Measurements from ENCODE around the gene TNK1.

TNK1 gene

GRCh38 chr17:7431231-7431630 lies 50.3 kb downstream of the TNK1 start:
- Histone ChIP-seq H3K27me3 (ENCODE audit: control insufficient read depth in 1 of 2, insufficient read depth in 2 of 2, low read length in 2 of 2) (no peaks in the 10 kb centered on the region), H3K4me1 (ENCODE audit: control insufficient read depth in 1 of 2, insufficient read depth in 2 of 2, low read length in 2 of 2) (peaks cover 2 to 9% of the 10 kb centered on the region in 2 donors), H3K9me3 (ENCODE audit: control insufficient read depth in 1 of 2, low read length in 2 of 2) (no peaks in the 10 kb centered on the region), H3K27ac (ENCODE audit: low read depth, low read length) (no peak overlapping the region), H3K9ac (ENCODE audit: low read depth in 1 of 2, low read length in 2 of 2) (no peak overlapping the region), H3K36me3 (ENCODE audit: control insufficient read depth in 1 of 2, insufficient read depth in 2 of 2, low read length in 2 of 2) (no peaks in the 10 kb centered on the region), H3K4me3 (ENCODE audit: low read depth in 1 of 2, low read length in 2 of 2) (no peak overlapping the region)

- Histone ChIP-seq H3K9ac (ENCODE audit: low read depth in 1 of 2, low read length in 2 of 2) (no peak overlapping the region), H3K27ac (ENCODE audit: low read depth, low read length) (no peak overlapping the region), H3K4me3 (ENCODE audit: low read depth in 1 of 2, low read length in 2 of 2) (no peak overlapping the region), H3K27me3 (ENCODE audit: control insufficient read depth in 1 of 2, insufficient read depth in 2 of 2, low read length in 2 of 2) (no peaks in the 10 kb centered on the region), H3K36me3 (ENCODE audit: control insufficient read depth in 1 of 2, insufficient read depth in 2 of 2, low read length in 2 of 2) (no peaks in the 10 kb centered on the region), H3K4me1 (ENCODE audit: control insufficient read depth in 1 of 2, insufficient read depth in 2 of 2, low read length in 2 of 2) (peaks cover 9 to 15% of the 10 kb centered on the region in 2 donors), H3K9me3 (ENCODE audit: control insufficient read depth in 1 of 2, low read length in 2 of 2) (no peaks in the 10 kb centered on the region)
Observed at GRCh38 chr17:7432296-7432695, 51.4 kb downstream of the TNK1 start.

- peaks cover 36 to 38% of the 10 kb centered on the region in 2 donors for H3K4me1 ChIP-seq (ENCODE audit: control insufficient read depth in 1 of 2, insufficient read depth in 2 of 2, low read length in 2 of 2)
- no peaks in the 10 kb centered on the region for H3K36me3 ChIP-seq (ENCODE audit: control insufficient read depth in 1 of 2, insufficient read depth in 2 of 2, low read length in 2 of 2)
- H3K27ac ChIP-seq (ENCODE audit: low read depth, low read length): peak overlapping the region; percentile 89
- peak overlapping the region; percentile 69 to 85 for H3K4me3 ChIP-seq (ENCODE audit: low read depth in 1 of 2, low read length in 2 of 2)
- H3K9ac ChIP-seq (ENCODE audit: low read depth in 1 of 2, low read length in 2 of 2): peak overlapping the region; percentile 63 to 76
- no peaks in the 10 kb centered on the region for H3K9me3 ChIP-seq (ENCODE audit: control insufficient read depth in 1 of 2, low read length in 2 of 2)
- peaks cover 18 to 25% of the 10 kb centered on the region in 2 donors for H3K27me3 ChIP-seq (ENCODE audit: control insufficient read depth in 1 of 2, insufficient read depth in 2 of 2, low read length in 2 of 2)
Observed at GRCh38 chr17:7435676-7436555, 55.0 kb downstream of the TNK1 start.

GRCh38 chr17:7436556-7437368 lies 55.9 kb downstream of the TNK1 start:
- H3K36me3 ChIP-seq (ENCODE audit: control insufficient read depth in 1 of 2, insufficient read depth in 2 of 2, low read length in 2 of 2): no peaks in the 10 kb centered on the region
- peak overlapping the region; percentile 69 to 85 for H3K4me3 ChIP-seq (ENCODE audit: low read depth in 1 of 2, low read length in 2 of 2)
- peak overlapping the region; percentile 63 to 76 for H3K9ac ChIP-seq (ENCODE audit: low read depth in 1 of 2, low read length in 2 of 2)
- H3K9me3 ChIP-seq (ENCODE audit: control insufficient read depth in 1 of 2, low read length in 2 of 2): no peaks in the 10 kb centered on the region
- H3K27ac ChIP-seq (ENCODE audit: low read depth, low read length): peak overlapping the region; percentile 89
- H3K4me1 ChIP-seq (ENCODE audit: control insufficient read depth in 1 of 2, insufficient read depth in 2 of 2, low read length in 2 of 2): peaks cover 36 to 38% of the 10 kb centered on the region in 2 donors
- peaks cover 27 to 33% of the 10 kb centered on the region in 2 donors for H3K27me3 ChIP-seq (ENCODE audit: control insufficient read depth in 1 of 2, insufficient read depth in 2 of 2, low read length in 2 of 2)

GRCh38 chr17:7437369-7437863 lies 56.5 kb downstream of the TNK1 start:
- Histone ChIP-seq H3K27me3 (ENCODE audit: control insufficient read depth in 1 of 2, insufficient read depth in 2 of 2, low read length in 2 of 2) (peaks cover 28 to 33% of the 10 kb centered on the region in 2 donors), H3K36me3 (ENCODE audit: control insufficient read depth in 1 of 2, insufficient read depth in 2 of 2, low read length in 2 of 2) (no peaks in the 10 kb centered on the region), H3K4me3 (ENCODE audit: low read depth in 1 of 2, low read length in 2 of 2) (peak overlapping the region; percentile 57 to 69), H3K9me3 (ENCODE audit: control insufficient read depth in 1 of 2, low read length in 2 of 2) (no peaks in the 10 kb centered on the region), H3K9ac (ENCODE audit: low read depth in 1 of 2, low read length in 2 of 2) (peak overlapping the region in 1 of 2 donors; percentile 76), H3K4me1 (ENCODE audit: control insufficient read depth in 1 of 2, insufficient read depth in 2 of 2, low read length in 2 of 2) (peaks cover 36 to 38% of the 10 kb centered on the region in 2 donors), H3K27ac (ENCODE audit: low read depth, low read length) (no peak overlapping the region)

- H3K27me3 ChIP-seq (ENCODE audit: control insufficient read depth in 1 of 2, insufficient read depth in 2 of 2, low read length in 2 of 2): peaks cover 28 to 33% of the 10 kb centered on the region in 2 donors
- no peaks in the 10 kb centered on the region for H3K36me3 ChIP-seq (ENCODE audit: control insufficient read depth in 1 of 2, insufficient read depth in 2 of 2, low read length in 2 of 2)
- H3K9me3 ChIP-seq (ENCODE audit: control insufficient read depth in 1 of 2, low read length in 2 of 2): no peaks in the 10 kb centered on the region
- H3K4me3 ChIP-seq (ENCODE audit: low read depth in 1 of 2, low read length in 2 of 2): peak overlapping the region; percentile 52 to 57
- H3K9ac ChIP-seq (ENCODE audit: low read depth in 1 of 2, low read length in 2 of 2): no peak overlapping the region
- peaks cover 36 to 38% of the 10 kb centered on the region in 2 donors for H3K4me1 ChIP-seq (ENCODE audit: control insufficient read depth in 1 of 2, insufficient read depth in 2 of 2, low read length in 2 of 2)
- no peak overlapping the region for H3K27ac ChIP-seq (ENCODE audit: low read depth, low read length)
Observed at GRCh38 chr17:7437950-7438614, 57.2 kb downstream of the TNK1 start.

GRCh38 chr17:7438656-7439460 lies 58.0 kb downstream of the TNK1 start:
- peaks cover 28 to 34% of the 10 kb centered on the region in 2 donors for H3K27me3 ChIP-seq (ENCODE audit: control insufficient read depth in 1 of 2, insufficient read depth in 2 of 2, low read length in 2 of 2)

More at GRCh38 chr17:7438656-7439460, 58.0 kb downstream of the TNK1 start:
- no peak overlapping the region for H3K9ac ChIP-seq (ENCODE audit: low read depth in 1 of 2, low read length in 2 of 2)
- H3K4me3 ChIP-seq (ENCODE audit: low read depth in 1 of 2, low read length in 2 of 2): peak overlapping the region; percentile 52 to 55
- H3K9me3 ChIP-seq (ENCODE audit: control insufficient read depth in 1 of 2, low read length in 2 of 2): no peaks in the 10 kb centered on the region
- no peaks in the 10 kb centered on the region for H3K36me3 ChIP-seq (ENCODE audit: control insufficient read depth in 1 of 2, insufficient read depth in 2 of 2, low read length in 2 of 2)
- H3K27ac ChIP-seq (ENCODE audit: low read depth, low read length): no peak overlapping the region
- peaks cover 36 to 38% of the 10 kb centered on the region in 2 donors for H3K4me1 ChIP-seq (ENCODE audit: control insufficient read depth in 1 of 2, insufficient read depth in 2 of 2, low read length in 2 of 2)
